NCI-H146 treated with DMSO at 0.1 percent for 48 hours (cell line): ENCODE data around the gene CMTM5.
"Not testable (repeated sequence)": the region's sequence is repeated elsewhere in the genome, so short reads cannot be mapped to it uniquely, and the experiment has no call there.

Experiments used
- DNase-seq: peaks from one replicate; lab custom pipeline; 2025; ENCODE audit not compliant: unreplicated experiment; lab: John Stamatoyannopoulos, UW

Gene CMTM5

DNA sequence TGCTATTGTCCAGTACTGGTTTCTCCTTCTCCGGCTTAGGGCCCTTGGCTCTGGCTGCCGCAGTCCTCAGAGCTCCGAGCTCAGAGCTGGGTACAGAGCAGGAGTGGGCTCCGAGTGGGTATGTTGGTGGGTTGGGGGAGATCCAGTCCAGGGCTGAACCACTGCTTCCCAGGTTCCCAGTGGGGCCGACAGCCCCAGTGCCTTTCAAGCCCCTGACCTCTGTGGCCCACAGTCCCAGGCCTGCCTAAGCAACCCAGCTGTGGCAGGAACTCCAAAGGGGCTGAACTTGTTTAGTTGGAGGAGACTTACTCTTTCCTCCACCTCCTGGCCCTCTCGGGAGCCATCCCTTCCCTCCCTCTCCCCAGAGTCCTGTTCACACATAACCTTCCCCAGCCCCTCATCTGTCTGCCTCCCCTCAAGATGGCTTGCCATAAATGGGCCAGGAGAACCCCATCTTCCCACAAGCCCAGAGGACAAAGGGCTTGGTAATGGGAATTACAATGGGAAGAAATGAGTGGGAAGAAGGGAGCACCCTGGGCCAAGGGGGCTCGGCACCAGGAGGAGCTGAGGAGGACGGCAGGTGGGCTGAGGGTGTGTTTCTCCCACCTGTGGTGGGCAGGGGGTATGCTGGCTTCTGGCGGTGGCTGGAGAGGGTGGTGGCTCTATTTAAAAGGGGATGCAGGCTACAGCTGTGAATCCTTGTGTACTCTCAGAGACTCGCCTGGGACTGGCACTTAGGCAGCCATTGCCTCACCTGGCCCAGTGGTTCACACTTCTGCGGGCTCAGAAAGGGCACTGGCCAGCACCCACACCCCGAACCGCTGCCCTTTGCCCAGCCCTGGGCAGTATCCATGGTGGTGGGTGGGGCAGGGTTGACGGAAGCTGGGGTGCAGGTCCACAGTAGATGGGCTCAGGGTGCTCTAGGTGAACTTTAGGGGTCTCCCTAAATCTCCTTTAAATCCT is 35.0 kb downstream of the CMTM5 start:
- DNase-seq: no peak

DNA sequence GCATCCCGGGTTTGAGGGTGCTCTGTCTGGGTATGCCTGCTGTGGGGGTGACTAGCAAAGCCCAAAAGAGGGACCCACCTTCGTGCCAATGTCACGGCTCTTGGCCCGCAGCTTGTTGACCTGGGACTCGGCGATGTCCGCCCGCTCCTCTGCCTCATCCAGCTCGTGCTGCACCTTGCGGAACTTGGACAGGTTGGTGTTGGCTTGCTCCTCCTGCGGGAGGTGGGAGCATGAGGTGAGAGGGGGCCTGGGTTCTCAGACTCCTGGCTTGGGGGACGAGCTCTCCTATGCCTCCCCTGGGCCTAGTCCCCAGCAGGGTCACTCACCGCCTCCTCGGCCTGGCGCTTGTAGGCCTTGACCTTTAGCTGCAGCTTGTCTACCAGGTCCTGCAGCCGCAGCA is 36.8 kb downstream of the CMTM5 start:
- no peak for DNase-seq

DNA sequence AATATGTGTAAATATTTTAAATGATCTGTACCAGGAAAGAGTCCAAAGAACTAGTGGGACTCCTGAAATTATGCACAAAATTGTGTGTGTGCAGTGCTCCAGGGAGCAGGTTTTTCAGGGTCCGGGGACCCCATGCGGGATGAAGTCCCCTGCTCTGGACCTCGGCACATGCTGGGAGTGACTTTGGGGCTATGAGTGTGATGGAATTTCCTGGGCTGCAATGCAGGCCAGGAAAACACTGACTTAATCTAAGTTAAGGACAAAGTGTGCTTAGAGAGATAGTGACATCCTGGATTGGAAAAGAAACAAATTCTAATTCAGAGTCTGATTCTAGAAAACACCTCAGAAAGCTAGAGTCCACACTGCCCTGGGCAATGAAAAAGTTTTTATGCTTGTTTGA is 37.4 kb downstream of the CMTM5 start:
- DNase-seq: no peak

DNA sequence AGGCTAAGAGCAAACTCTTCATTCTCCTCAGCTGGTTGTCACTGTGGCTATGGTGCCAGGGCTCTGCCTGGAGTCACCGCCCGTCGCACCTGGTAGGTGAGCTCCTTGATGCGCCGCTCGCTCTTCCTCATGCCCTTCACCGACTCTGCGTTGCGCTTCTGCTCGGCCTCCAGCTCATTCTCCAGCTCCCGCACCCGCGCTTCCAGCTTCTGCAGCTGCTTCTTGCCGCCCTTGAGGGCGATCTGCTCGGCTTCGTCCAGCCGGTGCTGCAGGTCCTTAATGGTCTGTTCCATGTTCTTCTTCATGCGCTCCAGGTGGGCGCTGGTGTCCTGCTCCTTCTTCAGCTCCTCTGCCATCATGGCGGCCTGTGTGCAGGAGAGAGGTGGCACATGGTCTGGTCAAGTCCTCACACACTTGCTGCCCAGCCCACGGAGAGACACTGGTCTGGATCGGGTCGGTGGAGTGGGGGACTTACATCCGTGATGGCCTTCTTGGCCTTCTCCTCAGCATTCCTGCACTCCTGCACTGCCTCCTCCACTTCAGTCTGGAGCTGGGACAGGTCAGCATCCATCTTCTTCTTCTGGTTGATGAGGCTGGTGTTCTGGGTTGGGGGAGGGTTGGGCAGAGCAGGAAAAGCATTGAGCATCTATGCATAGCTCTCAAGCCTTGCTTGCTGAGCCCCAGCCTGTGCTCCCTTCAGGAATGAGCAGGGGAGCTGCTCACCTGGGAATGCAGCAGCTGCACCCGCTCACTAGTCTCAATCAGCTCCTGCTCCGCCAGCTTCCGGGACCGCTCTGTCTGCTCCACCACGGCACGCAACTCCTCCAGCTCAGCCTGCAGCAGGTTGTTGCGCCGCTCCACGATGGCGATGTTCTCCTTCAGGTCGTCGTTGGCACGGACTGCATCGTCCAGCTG is 38.3 kb downstream of the CMTM5 start:
- no peak for DNase-seq

DNA sequence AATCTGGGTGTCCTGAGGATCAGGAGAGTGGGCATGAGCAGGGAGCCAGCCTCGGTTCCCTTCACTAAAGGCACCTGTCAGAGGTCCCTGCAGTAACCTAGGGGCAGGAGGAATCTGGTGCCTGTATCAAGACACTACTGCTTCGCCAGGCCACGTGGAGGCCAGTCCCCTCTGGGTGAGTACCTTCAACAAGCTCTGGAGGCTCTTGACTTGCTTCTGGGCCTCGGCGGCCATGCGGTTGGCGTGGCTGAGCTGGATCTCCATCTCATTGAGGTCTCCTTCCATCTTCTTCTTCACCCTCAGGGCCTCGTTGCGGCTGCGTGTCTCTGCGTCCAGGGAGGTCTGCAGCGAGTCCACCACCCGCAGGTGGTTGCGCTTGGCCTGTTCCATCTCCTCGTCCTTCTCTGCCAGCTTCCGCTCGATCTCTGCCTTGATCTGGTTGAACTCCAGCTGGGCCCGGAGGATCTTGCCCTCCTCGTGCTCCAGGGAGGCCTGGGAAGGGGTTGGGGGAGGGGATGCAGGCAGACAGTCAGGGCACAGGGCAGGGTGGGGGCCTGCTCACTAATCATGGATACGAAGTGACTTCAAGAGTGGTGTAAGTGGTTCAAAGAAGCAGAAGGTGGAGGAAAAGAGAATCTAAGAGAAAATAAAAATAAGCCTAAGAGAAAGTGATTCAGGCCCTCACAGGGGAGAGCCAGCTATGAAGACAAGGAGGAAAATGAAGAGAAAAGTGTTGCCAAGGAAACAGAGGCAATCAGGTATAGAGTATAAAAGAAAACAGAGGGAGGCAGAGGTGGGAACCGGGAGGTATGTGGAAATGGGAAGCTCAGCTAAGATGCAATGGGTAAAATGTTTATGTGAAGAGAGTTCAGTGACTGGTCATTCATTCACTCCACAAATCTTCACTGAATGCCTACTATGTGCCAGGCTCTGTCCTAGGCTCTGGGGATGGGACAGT is 39.3 kb downstream of the CMTM5 start:
- DNase-seq: no peak

DNA sequence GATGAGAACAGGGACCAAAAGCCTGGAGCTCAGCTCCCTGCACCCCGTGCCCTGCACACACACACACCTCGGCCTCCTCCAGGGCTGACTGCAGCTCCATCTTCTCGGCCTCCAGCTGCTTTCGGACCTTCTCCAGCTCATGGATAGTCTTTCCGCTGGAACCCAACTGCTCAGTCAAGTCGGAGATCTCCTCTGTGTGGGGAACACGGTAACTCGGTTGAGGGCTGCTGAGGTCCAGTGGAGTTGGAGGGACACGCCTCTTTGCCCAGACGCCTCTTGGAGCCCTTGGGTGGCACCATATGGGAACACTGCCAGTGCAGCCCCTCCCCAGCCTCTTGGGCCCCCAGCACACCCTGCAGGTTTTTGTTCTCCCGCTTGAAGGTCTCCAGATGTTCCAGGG is 40.0 kb downstream of the CMTM5 start:
- DNase-seq: no peak

DNA sequence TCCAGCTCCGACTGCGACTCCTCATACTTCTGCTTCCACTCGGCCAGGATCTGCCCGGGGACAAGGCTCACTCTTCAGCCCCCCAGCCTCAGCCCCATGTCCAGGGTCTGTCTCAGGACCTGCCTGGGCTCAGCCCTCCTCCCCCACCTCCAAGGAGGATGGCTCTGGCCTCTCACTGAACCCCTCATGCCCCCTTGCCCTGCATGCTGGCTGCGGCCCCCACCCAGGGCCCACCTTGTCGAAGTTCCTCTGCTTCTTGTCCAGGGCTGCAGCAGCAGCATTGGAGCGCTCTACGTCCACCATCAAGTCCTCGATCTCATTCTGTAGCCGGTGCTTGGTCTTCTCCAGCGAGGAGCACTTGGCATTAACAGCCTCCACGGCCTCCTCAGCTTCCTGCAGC is 40.4 kb downstream of the CMTM5 start:
- DNase-seq: not testable (repeated sequence)

DNA sequence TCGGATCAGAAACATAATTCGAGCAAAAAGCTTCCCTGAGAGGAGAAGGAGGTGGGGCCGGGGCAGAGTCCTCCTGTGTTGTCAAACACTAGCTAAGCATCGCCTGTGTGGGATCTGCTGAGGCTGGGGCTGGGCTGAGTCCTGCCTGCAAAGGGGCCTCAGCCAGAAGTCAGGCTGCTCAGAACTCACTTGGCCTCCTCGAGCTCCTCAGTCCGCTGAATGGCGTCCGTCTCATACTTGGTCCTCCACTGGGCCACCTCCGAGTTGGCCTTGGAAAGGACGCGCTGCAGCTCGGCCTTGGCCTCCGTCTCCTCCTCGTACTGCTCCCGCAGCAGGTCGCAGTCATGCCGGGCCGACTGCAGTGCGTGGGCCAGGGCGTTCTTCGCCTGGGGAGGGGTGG is 41.2 kb downstream of the CMTM5 start:
- DNase-seq: no peak

DNA sequence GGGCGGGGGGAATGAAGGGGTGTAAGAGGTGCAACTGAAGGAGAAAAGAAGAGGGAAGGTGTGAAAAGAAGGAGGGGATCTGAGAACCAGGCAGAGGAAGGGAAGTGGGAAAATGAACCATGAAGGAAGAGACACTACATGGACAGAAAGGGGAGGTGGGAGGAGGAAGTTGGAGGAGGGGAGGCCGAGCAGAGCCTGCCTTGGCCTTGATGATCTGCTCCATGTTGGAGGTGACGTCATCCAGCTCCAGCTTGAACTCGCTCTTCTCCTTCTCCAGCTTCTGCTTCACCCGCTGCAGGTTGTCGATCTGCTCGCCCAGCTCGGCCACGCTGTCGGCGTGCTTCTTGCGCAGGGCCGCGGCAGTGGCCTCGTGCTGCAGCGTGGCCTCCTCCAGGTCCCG is 42.8 kb downstream of the CMTM5 start:
- DNase-seq: not testable (repeated sequence)

DNA sequence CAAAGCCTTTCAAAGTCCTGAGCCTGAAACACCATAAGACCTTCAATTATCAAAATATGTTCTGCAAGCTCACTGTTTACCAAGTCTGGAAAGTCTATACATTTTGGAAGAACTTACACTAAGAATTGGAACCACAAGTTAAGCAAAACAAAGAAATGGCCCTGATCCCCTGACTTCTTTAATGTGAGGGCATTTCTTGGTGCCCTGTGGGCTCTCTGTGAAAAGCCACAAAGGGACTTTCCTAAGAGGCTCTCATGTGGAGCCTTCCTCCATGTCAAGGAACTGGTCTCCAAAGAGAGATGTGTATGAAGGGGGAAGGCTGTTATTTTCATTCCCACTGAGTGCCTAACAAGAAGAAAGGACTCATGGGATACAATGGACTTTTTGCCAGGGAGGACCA is 44.7 kb downstream of the CMTM5 start:
- DNase-seq: no peak

DNA sequence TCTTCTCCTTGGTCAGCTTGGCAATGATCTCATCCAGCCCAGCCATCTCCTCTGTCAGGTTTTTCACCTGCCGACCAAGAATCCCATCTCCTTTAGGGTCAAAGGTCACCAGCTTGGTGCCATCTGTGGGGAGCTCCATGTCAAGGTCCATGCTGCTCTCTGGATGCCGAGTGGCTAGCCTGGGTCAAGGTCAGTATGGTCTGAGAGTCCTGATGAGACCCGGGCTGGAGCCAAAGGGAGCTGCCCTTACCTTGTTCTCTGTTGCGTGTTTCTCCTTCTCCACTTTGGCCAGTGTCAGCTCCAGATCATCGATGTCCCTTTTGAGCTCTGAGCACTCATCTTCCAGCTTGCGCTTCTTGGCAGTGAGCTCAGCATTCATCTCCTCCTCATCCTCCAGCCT is 46.8 kb downstream of the CMTM5 start:
- DNase-seq: no peak

DNA sequence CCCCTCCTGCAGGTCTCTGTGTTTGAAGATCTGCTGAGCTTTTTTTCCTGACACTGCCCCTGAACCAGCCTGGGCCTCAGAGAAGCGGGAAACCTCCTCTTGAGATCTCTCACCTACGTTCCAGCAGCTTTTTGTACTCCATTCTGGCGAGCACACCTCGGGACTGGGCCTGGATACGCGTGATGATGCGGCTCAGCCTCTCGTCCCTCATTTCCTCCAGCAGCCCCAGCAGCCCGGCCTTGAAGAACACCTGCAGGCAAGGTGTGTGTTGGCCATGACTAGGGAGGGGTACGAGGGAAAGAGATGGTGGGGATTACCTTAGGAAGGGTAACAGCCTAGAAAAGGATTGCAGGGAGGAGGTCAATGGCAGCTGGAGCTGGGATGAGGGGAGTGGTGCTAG is 48.3 kb downstream of the CMTM5 start:
- no peak for DNase-seq

DNA sequence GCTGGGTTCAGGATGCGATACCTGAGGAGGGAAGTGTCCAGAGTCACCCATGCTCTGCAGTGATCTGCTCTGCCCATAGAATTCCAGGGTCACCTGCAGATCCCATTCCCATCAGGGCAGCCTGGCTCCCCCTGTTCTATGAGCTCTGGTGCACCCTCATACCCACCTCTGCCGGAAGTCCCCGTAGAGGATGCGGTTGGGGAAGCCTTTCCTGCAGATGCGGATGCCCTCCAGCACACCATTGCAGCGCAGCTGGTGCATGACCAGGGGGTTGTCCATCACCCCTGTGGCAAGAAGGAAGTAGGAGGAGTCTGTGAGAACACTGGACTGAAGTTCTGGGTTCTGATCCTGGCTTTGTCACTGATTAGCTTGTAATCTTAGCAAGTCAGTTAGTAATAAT is 49.0 kb downstream of the CMTM5 start:
- not testable (repeated sequence) for DNase-seq

DNA sequence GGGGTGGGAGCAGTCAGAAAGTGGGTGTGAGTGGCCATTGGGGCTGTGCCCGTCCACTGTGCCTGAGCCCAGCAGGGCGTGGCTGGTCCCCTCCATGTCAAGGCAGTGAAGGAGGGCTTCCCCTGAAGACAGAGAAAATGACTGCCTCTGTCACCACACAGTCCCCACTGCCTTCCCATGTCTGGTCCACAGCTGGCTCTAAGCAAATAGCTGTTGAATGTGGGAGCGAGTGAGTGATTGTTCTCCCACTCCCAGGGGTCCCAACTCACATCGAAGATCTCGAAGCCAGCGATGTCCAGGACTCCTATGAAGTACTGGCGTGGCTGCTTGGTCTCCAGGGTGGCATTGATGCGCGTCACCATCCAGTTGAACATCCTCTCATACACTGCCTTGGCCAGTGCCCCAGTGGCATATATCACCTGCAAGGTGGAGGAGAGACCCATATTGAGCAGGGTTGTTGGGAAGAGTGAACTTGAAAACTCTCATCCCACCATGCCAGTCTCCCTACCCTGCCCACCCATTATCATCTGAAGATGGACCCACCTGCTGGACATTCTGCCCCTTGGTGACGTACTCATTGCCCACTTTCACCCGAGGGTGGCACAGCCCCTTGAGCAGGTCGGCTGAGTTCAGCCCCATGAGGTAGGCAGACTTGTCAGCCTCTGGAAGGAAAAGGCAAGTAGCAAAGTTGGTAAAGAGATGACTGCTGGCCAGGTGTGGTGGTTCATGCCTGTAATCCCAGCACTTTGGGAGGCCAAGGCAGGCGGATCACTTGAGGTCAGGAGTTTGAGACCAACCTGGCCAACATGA is 52.0 kb downstream of the CMTM5 start:
- no peak for DNase-seq
